PC-3 (cell line): ENCODE measurements around the gene KCNJ11. TPM values are rescaled to one million over a fixed set of nuclear protein-coding genes. Genes with fewer than 3 reads are reported as not detected.

Experiments used
- ATAC-seq: fragments of 200-7000 bp; cut with Tn5 transposase; 2 replicates; pipeline ENCODE4 v1.9.1; 2020; ENCODE audit warnings: mild to moderate bottlenecking, moderate library complexity
- BruUV-seq: library from RNA; stranded (reverse); fragments of 400-500 nt; replicated peaks from 2 replicates; lab custom pipeline; 2021; lab: Mats Ljungman, UMichigan
- CTCF ChIA-PET: fragments of 300-600 bp; sonication (Branson Sonifier 250); formaldehyde crosslinking; loops from one replicate; lab custom pipeline; 2022; ENCODE audit warnings: antibody characterized with exemption; lab: Charles Lee
- POLR2A ChIA-PET: fragments of 300-600 bp; sonication (Branson Sonifier 250); formaldehyde crosslinking; loops from one replicate; lab custom pipeline; 2022; ENCODE audit warnings: antibody characterized with exemption; ENCODE audit not compliant: unreplicated experiment; lab: Charles Lee
- DNase-seq: peaks from one replicate; pipeline ENCODE4 v3.0.0-alpha.2; 2015
- H2AFZ ChIP-seq: fragments of 300-600 bp; sonication (generic); 2 replicates; pipeline ENCODE4 v1.6.0; 2016; ENCODE audit warnings: antibody characterized with exemption, low read length
- H3F3A ChIP-seq: fragments of 300-600 bp; sonication (generic); one replicate; pipeline ENCODE4 v1.6.0; 2017; ENCODE audit warnings: antibody characterized with exemption, low read length, control low read depth, mild to moderate bottlenecking; ENCODE audit not compliant: unreplicated experiment
- H3K27ac ChIP-seq: fragments of 300-600 bp; sonication (generic); 2 replicates; pipeline ENCODE4 v1.5.1; 2016; ENCODE audit warnings: mild to moderate bottlenecking, low read length
- H3K27me3 ChIP-seq: fragments of 300-600 bp; sonication (generic); 2 replicates; pipeline ENCODE4 v1.6.1; 2016; ENCODE audit warnings: low read length, mixed read lengths
- H3K36me3 ChIP-seq: fragments of 300-600 bp; sonication (generic); 2 replicates; pipeline ENCODE4 v1.6.1; 2016; ENCODE audit warnings: low read depth, mixed run types, low read length, mixed read lengths
- H3K4me1 ChIP-seq: fragments of 300-600 bp; sonication (generic); 2 replicates; pipeline ENCODE4 v1.5.1; 2016; ENCODE audit warnings: low read length; ENCODE audit not compliant: insufficient read depth
- H3K4me2 ChIP-seq: fragments of 300-600 bp; sonication (generic); 2 replicates; pipeline ENCODE4 v1.6.0; 2016; ENCODE audit warnings: low read length
- H3K4me3 ChIP-seq: fragments of 300-600 bp; sonication (generic); 2 replicates; pipeline ENCODE4 v1.5.1; 2016; ENCODE audit warnings: mild to moderate bottlenecking, low read length, mixed read lengths
- H3K79me2 ChIP-seq: fragments of 300-600 bp; sonication (generic); 2 replicates; pipeline ENCODE4 v1.6.1; 2017; ENCODE audit warnings: low read length, mixed read lengths
- H3K9ac ChIP-seq: fragments of 300-600 bp; sonication (generic); 2 replicates; pipeline ENCODE4 v1.6.0; 2016; ENCODE audit warnings: mild to moderate bottlenecking, low read length
- H3K9me2 ChIP-seq: fragments of 300-600 bp; sonication (generic); replicated peaks from 2 replicates; pipeline ENCODE4 v1.6.1; 2016; ENCODE audit warnings: mixed run types, low read length, mixed read lengths
- H3K9me3 ChIP-seq: fragments of 300-600 bp; sonication (generic); 2 replicates; pipeline ENCODE4 v1.6.1; 2016; ENCODE audit warnings: low read length, mixed read lengths
- H4K20me1 ChIP-seq: fragments of 300-600 bp; sonication (generic); 2 replicates; pipeline ENCODE4 v1.6.1; 2016; ENCODE audit warnings: low read length, mixed read lengths
- CTCF ChIP-seq: fragments of 300-600 bp; sonication (generic); conservative IDR thresholded peaks from 2 replicates; pipeline ENCODE4 v1.5.1; 2017; ENCODE audit warnings: antibody characterized with exemption, low read depth, mild to moderate bottlenecking, low read length
- EZH2 ChIP-seq: fragments of 300-600 bp; sonication (generic); IDR thresholded peaks from one replicate; pipeline ENCODE4 v1.6.1; 2017; ENCODE audit warnings: antibody characterized with exemption, mild to moderate bottlenecking, low read length; ENCODE audit not compliant: unreplicated experiment
- EZH2phosphoT487 ChIP-seq: fragments of 300-600 bp; sonication (generic); IDR thresholded peaks from 2 replicates; pipeline ENCODE4 v1.6.1; 2018; ENCODE audit warnings: mild to moderate bottlenecking, antibody characterized with exemption, low read length, borderline replicate concordance
- intact Hi-C: fragments of 100-400 bp; cut with micrococcal nuclease; formaldehyde crosslinking; loops from 2 replicates; pipeline ENCODE4 v1.9.0; 2023
- total RNA-seq: library from RNA; depleted of rRNA; stranded (reverse); fragments of >200 nt; gene quantifications from 2 replicates; pipeline ENCODE4 v1.2.3, GENCODE V29; 2014

KCNJ11 gene
- total RNA-seq, 1 experiment from 2014 or later: 0.98 TPM

DNA sequence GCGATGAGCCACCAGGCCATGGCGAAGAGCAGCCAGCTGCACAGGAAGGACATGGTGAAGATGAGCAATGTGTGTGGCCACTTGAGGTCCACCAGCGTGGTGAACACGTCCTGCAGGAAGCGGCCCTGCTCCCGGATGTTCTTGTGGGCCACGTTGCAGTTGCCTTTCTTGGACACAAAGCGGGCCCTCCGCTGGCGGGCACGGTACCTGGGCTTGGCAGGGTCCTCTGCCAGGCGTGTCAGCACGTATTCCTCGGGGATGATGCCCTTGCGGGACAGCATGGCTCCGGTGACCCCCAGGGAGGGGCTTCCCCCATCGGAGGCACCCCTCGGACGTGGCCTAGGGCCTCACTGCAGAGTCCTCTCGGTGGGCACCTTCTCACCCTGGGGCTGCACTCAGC is 648 bp downstream of the KCNJ11 start:
- Histone ChIP-seq H3K9me2 (no peaks in the 10 kb centered on the region), H3K27me3 (no peaks in the 10 kb centered on the region), H3K9me3 (no peaks in the 10 kb centered on the region), H3K4me3 (no peak overlapping the region), H4K20me1 (no peaks in the 10 kb centered on the region), H3K9ac (no peak overlapping the region), H2AFZ (no peak overlapping the region), H3K4me1 (peaks cover 2% of the 10 kb centered on the region; the same call in 1 of the 2 replicates), H3F3A (no peaks in the 10 kb centered on the region), H3K4me2 (no peak overlapping the region), H3K27ac (no peak overlapping the region), H3K79me2 (no peaks in the 10 kb centered on the region), H3K36me3 (no peaks in the 10 kb centered on the region)
- ATAC-seq: no peak
- TF ChIP-seq EZH2 (no peak), EZH2phosphoT487 (no peak), CTCF (no peak)
- ChIA-PET POLR2A (no interaction called here), CTCF (no interaction called here)
- BruUV-seq: no TSS peak
- no peak for DNase-seq
- intact Hi-C loops: no loop called here

DNA sequence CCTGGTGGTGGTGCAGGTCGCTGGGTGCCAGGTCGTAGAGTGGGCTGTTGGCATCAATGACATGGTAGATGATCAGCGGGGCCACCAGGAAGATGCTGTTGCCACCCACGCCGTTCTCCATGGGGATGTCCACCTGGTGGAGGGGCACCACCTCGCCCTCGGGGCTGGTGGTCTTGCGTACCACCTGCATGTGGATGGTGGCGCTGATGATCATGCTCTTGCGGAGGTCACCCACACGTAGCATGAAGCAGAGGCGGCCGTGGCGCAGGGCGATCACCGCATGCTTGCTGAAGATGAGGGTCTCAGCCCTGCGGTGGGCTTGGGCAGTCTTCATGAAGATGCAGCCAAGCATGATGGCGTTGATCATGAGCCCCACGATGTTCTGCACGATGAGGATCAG is 1.2 kb downstream of the KCNJ11 start:
- ATAC-seq: no peak
- Histone ChIP-seq H3K27ac (no peak overlapping the region), H4K20me1 (no peaks in the 10 kb centered on the region), H3K9me3 (no peaks in the 10 kb centered on the region), H3K4me3 (no peak overlapping the region), H3F3A (no peaks in the 10 kb centered on the region), H2AFZ (no peak overlapping the region), H3K27me3 (no peaks in the 10 kb centered on the region), H3K9ac (no peak overlapping the region), H3K4me2 (no peak overlapping the region), H3K36me3 (no peaks in the 10 kb centered on the region), H3K9me2 (no peaks in the 10 kb centered on the region), H3K4me1 (peaks cover 2% of the 10 kb centered on the region; the same call in 1 of the 2 replicates), H3K79me2 (no peaks in the 10 kb centered on the region)
- CTCF ChIA-PET: no interaction called here
- no peak for DNase-seq
- POLR2A ChIA-PET: no interaction called here
- no TSS peak for BruUV-seq
- intact Hi-C loops: no loop called here
- TF ChIP-seq EZH2phosphoT487 (no peak), EZH2 (no peak), CTCF (no peak)

DNA sequence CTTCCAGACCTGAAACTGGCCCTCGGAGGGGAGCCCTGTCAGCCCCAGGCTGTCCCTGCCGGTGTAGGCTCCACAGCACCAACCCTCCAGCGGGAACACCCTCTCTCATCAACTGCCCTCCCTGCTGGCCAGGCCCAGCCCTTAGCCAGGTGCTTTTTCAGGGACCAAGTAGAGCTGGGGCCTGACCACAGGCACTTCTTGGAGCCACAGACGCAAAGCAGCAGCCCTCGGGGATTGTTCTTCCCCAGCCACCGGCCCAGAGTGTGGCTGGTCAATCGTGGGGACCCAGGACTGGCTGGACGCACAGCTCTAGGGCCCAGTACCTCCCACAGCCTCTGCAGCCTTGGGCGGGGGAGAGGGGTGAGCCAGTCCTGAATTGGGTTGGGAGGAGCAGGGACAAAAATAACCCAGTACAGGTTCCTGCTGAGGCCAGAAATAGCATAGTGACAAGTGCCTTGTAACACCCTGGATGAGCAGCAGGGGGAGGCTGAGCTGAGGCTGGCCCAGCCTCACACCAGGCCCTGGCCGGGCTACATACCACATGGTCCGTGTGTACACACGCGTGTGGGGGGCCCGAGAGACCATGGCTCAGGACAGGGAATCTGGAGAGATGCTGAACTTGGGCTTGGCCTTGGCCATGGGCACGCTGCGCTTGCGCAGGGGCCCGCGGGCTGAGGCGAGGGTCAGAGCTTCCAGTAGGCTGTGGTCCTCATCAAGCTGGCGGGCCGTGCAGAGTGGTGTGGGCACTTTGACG is 2.0 kb downstream of the KCNJ11 start:
- ChIA-PET CTCF (no interaction called here), POLR2A (no interaction called here)
- intact Hi-C loops: no loop called here
- Histone ChIP-seq H3K4me1 (peaks cover 2% of the 10 kb centered on the region; the same call in 1 of the 2 replicates), H2AFZ (no peak overlapping the region), H3K36me3 (no peaks in the 10 kb centered on the region), H3K9ac (no peak overlapping the region), H3K27ac (no peak overlapping the region), H3K9me2 (no peaks in the 10 kb centered on the region), H4K20me1 (no peaks in the 10 kb centered on the region), H3F3A (no peaks in the 10 kb centered on the region), H3K4me2 (no peak overlapping the region), H3K79me2 (no peaks in the 10 kb centered on the region), H3K4me3 (no peak overlapping the region), H3K27me3 (no peaks in the 10 kb centered on the region), H3K9me3 (no peaks in the 10 kb centered on the region)
- TF ChIP-seq EZH2: no peak
- TF ChIP-seq CTCF: peak; percentile 65
- ATAC-seq: peak; percentile 60
- BruUV-seq: no TSS peak
- DNase-seq: peak; percentile 62
